ENCODE measurements around the gene RACK1. TPM values are rescaled to one million over a fixed set of nuclear protein-coding genes. Genes with fewer than 3 reads are reported as not detected.

The RACK1 gene
- total RNA-seq, 2 donors from 2014 or later: 713 to 792 TPM

- DNase-seq: peak; percentile 42
- intact Hi-C loops (cut with DNase I): loop anchor here in 1 of 2 donors (1.0 kb wide), 1 partner anchor 15 kb away; no protein-coding TSS in a partner anchor
- peak; percentile 17 to 23 for ATAC-seq
Observed at GRCh38 chr5:181205761-181206649, 37.7 kb downstream of the RACK1 start.

- ATAC-seq (peak; percentile 15 to 39), DNase-seq (peak; percentile 71)
- intact Hi-C loops (cut with DNase I): no loop called here
Observed at GRCh38 chr5:181204826-181205760, 38.6 kb downstream of the RACK1 start, which contains the start of gene TRIM7. TRIM7 (minus strand) TSS chr5:181205196; CDS start chr5:181205110, 86 bp downstream.

- DNase-seq: peak; percentile 42
- peak in 1 of 2 donors; percentile 0 for ATAC-seq
- intact Hi-C loops (cut with DNase I): no loop called here
Observed at GRCh38 chr5:181204113-181204825, 39.4 kb downstream of the RACK1 start.

- intact Hi-C loops (cut with DNase I): no loop called here
- no peak for ATAC-seq
- DNase-seq: no peak
Observed at GRCh38 chr5:181203777-181204112, 40.0 kb downstream of the RACK1 start.

- intact Hi-C loops (cut with DNase I): no loop called here
- no peak for DNase-seq
- ATAC-seq: no peak
Observed at GRCh38 chr5:181203093-181203711, 40.5 kb downstream of the RACK1 start.

GRCh38 chr5:181200816-181201215, 42.9 kb downstream of the RACK1 start:
- DNase-seq: no peak
- intact Hi-C loops (cut with DNase I): no loop called here
- ATAC-seq: no peak

GRCh38 chr5:181199881-181200638, 43.6 kb downstream of the RACK1 start:
- intact Hi-C loops (cut with DNase I): no loop called here
- DNase-seq: peak; percentile 20
- no peak for ATAC-seq

- intact Hi-C loops (cut with DNase I): no loop called here
- no peak for DNase-seq
- ATAC-seq: no peak
Observed at GRCh38 chr5:181198905-181199519, 44.7 kb downstream of the RACK1 start.

- intact Hi-C loops (cut with DNase I): no loop called here
- ATAC-seq (no peak), DNase-seq (no peak)
Observed at GRCh38 chr5:181198106-181198685, 45.5 kb downstream of the RACK1 start.

GRCh38 chr5:181197326-181197951, 46.3 kb downstream of the RACK1 start:
- intact Hi-C loops (cut with DNase I): no loop called here
- ATAC-seq: no peak
- DNase-seq: peak; percentile 3

- ATAC-seq (no peak), DNase-seq (peak; percentile 13)
- intact Hi-C loops (cut with DNase I): no loop called here
Observed at GRCh38 chr5:181195249-181195761, 48.4 kb downstream of the RACK1 start.

- intact Hi-C loops (cut with DNase I): no loop called here
- ATAC-seq (no peak), DNase-seq (peak; percentile 48)
Observed at GRCh38 chr5:181194489-181195248, 49.0 kb downstream of the RACK1 start.

GRCh38 chr5:181193656-181194055, 50.0 kb downstream of the RACK1 start:
- ATAC-seq (no peak), DNase-seq (peak; percentile 6)
- intact Hi-C loops (cut with DNase I): no loop called here

GRCh38 chr5:181192337-181193046, 51.2 kb downstream of the RACK1 start:
- ATAC-seq (no peak), DNase-seq (no peak)
- intact Hi-C loops (cut with DNase I): no loop called here
